HepG2 (cell line): ENCODE results near the gene ANKRD17.

Experiments
- CTCF ChIP-seq: sonication (generic); formaldehyde crosslinking; IDR thresholded peaks from 2 replicates; pipeline ENCODE4 v1.5.0; 2020; ENCODE audit warnings: mild to moderate bottlenecking, missing genetic modification reagents, moderate library complexity
- FOSL1 ChIP-seq: sonication (generic); formaldehyde crosslinking; IDR thresholded peaks from 2 replicates; pipeline ENCODE4 v1.9.0; 2021; ENCODE audit warnings: missing genetic modification reagents, borderline replicate concordance
- MAX ChIP-seq: IDR thresholded peaks from 2 replicates; pipeline ENCODE4 v1.6.1; 2012; ENCODE audit warnings: inconsistent platforms
- MYNN ChIP-seq: sonication (generic); formaldehyde crosslinking; IDR thresholded peaks from 2 replicates; pipeline ENCODE4 v1.4.0; 2020; ENCODE audit warnings: mild to moderate bottlenecking, low read depth, missing genetic modification reagents
- NFE2L2 ChIP-seq: fragments of 150-350 bp; IDR thresholded peaks from 2 replicates; pipeline ENCODE4 v1.6.1; 2014; ENCODE audit warnings: low read length
- POLR2A ChIP-seq, 2 experiments: IDR thresholded peaks; 2 replicates each; pipeline ENCODE4 v1.6.1; 2011; ENCODE audit warnings: low read depth in 2 of 2, low read length in 2 of 2, mild to moderate bottlenecking in 1 of 2, moderate library complexity in 1 of 2; ENCODE audit not compliant: insufficient read depth in 1 of 2
- PRDM15 ChIP-seq: sonication (generic); formaldehyde crosslinking; IDR thresholded peaks from 2 replicates; pipeline ENCODE4 v1.4.0; 2020; ENCODE audit warnings: missing genetic modification reagents
- RFX1 ChIP-seq: fragments of 450-650 bp; IDR thresholded peaks from 2 replicates; pipeline ENCODE4 v1.6.1; 2017
- RXRB ChIP-seq: IDR thresholded peaks from 2 replicates; pipeline ENCODE4 v1.6.1; 2016; ENCODE audit warnings: borderline replicate concordance, missing genetic modification reagents, missing compliant biosample characterization
- SRSF1 ChIP-seq: fragments of 200-400 bp; formaldehyde crosslinking; optimal IDR thresholded peaks from 2 replicates; pipeline ENCODE3; 2017; ENCODE audit warnings: mild to moderate bottlenecking, low read depth, low read length, moderate library complexity
- SUZ12 ChIP-seq: fragments of 150-350 bp; IDR thresholded peaks from 2 replicates; pipeline ENCODE4 v1.6.1; 2014; ENCODE audit warnings: low read depth, low read length
- ZBTB40 ChIP-seq, 2 experiments: fragments of 450-650 bp in 1 of 2; sonication (generic) in 1 of 2; formaldehyde crosslinking in 1 of 2; IDR thresholded peaks; 2 replicates each; pipeline versions ENCODE4 v1.6.1 to v1.8.0; 2016 to 2022; ENCODE audit warnings: antibody characterized with exemption in 1 of 2, mild to moderate bottlenecking in 1 of 2, missing genetic modification reagents in 1 of 2
- ZFP36 ChIP-seq: fragments of 150-350 bp; IDR thresholded peaks from 2 replicates; pipeline ENCODE4 v1.6.1; 2018; ENCODE audit warnings: borderline replicate concordance, low read length, low read depth; ENCODE audit not compliant: partially characterized antibody
- ZNF138 ChIP-seq: sonication (generic); formaldehyde crosslinking; IDR thresholded peaks from 2 replicates; pipeline ENCODE4 v1.5.0; 2020; ENCODE audit warnings: mild to moderate bottlenecking, low read depth, missing genetic modification reagents

- no peak for TF ChIP-seq CTCF (CRISPR knock-in tag)
- TF ChIP-seq SUZ12 = no peak
- no peak for TF ChIP-seq ZNF138 (CRISPR knock-in tag)
- no peak for TF ChIP-seq ZBTB40 (IDR thresholded peaks at IDR 0.05)
- no peak for TF ChIP-seq ZBTB40 (CRISPR knock-in tag; IDR thresholded peaks at IDR 0.05)
- TF ChIP-seq FOSL1 = no peak
- no peak for TF ChIP-seq MYNN (CRISPR knock-in tag)
- TF ChIP-seq MAX = no peak
- TF ChIP-seq POLR2A (IDR thresholded peaks at IDR 0.05; ENCODE audit: insufficient read depth in 1 of 2, low read depth in 2 of 2, low read length in 2 of 2) = no peak
- TF ChIP-seq NFE2L2 = no peak
- TF ChIP-seq SRSF1 = no peak
- no peak for TF ChIP-seq RXRB (CRISPR knock-in tag)
- TF ChIP-seq PRDM15 (CRISPR knock-in tag) = no peak
- TF ChIP-seq RFX1 = no peak
- no peak for TF ChIP-seq ZFP36
Observed at GRCh38 chr4:73194064-73194463, 64.5 kb downstream of the ANKRD17 start.
